Measurements from ENCODE around the gene GALNT14. TPM values are rescaled to one million over a fixed set of nuclear protein-coding genes. Genes with fewer than 3 reads are reported as not detected.
"Not testable (repeated sequence)": the region's sequence is repeated elsewhere in the genome, so short reads cannot be mapped to it uniquely, and the experiment has no call there.

Gene GALNT14
- polyA plus RNA-seq, 1 experiment, result 0.07 TPM

- no peak for DNase-seq (ENCODE audit: low read depth, low spot score)
- CTCF ChIA-PET, result interaction anchor here (0.9 to 1.1 kb wide), 2 partner anchors 52 to 749 kb away, joined by 3 read pairs; no protein-coding TSS in a partner anchor
- Histone ChIP-seq H3K27me3 (ENCODE audit: control insufficient read depth, insufficient read depth, low read length) (no peaks in the 10 kb centered on the region), H3K9me3 (ENCODE audit: control insufficient read depth, insufficient read depth, low read length) (no peaks in the 10 kb centered on the region), H3K4me3 (ENCODE audit: low read depth, low read length) (no peak overlapping the region), H3K27ac (ENCODE audit: low read depth, low read length) (no peak overlapping the region)
- no peak for TF ChIP-seq CTCF (IDR thresholded peaks at IDR 0.05; ENCODE audit: low read depth, low read length)
- POLR2A ChIA-PET, result no interaction called here
These were observed 223.8 kb downstream of the GALNT14 start for GRCh38 chr2:30914456-30914855.

- no peaks in the 10 kb centered on the region for H3K9me3 ChIP-seq (ENCODE audit: control insufficient read depth, insufficient read depth, low read length)
- H3K27me3 ChIP-seq (ENCODE audit: control insufficient read depth, insufficient read depth, low read length), result no peaks in the 10 kb centered on the region
- H3K4me3 ChIP-seq (ENCODE audit: low read depth, low read length), result no peak overlapping the region
- DNase-seq (ENCODE audit: low read depth, low spot score), result no peak
- TF ChIP-seq CTCF (IDR thresholded peaks at IDR 0.05; ENCODE audit: low read depth, low read length), result no peak
- CTCF ChIA-PET, result no interaction called here
- POLR2A ChIA-PET, result no interaction called here
- no peak overlapping the region for H3K27ac ChIP-seq (ENCODE audit: low read depth, low read length)
These were observed 226.2 kb downstream of the GALNT14 start for GRCh38 chr2:30912056-30912455.

GRCh38 chr2:30911327-30911726 lies 226.9 kb downstream of the GALNT14 start:
- CTCF ChIA-PET, result no interaction called here
- no peak overlapping the region for H3K4me3 ChIP-seq (ENCODE audit: low read depth, low read length)

GRCh38 chr2:30910686-30911085 lies 227.6 kb downstream of the GALNT14 start:
- no peak for TF ChIP-seq CTCF (IDR thresholded peaks at IDR 0.05; ENCODE audit: low read depth, low read length)
- Histone ChIP-seq H3K4me3 (ENCODE audit: low read depth, low read length) (no peak overlapping the region), H3K9me3 (ENCODE audit: control insufficient read depth, insufficient read depth, low read length) (no peaks in the 10 kb centered on the region), H3K27me3 (ENCODE audit: control insufficient read depth, insufficient read depth, low read length) (no peaks in the 10 kb centered on the region), H3K27ac (ENCODE audit: low read depth, low read length) (no peak overlapping the region)
- ChIA-PET CTCF (no interaction called here), POLR2A (no interaction called here)
- no peak for DNase-seq (ENCODE audit: low read depth, low spot score)

More at GRCh38 chr2:30911327-30911726, 226.9 kb downstream of the GALNT14 start:
- Histone ChIP-seq H3K27me3 (ENCODE audit: control insufficient read depth, insufficient read depth, low read length) (no peaks in the 10 kb centered on the region), H3K9me3 (ENCODE audit: control insufficient read depth, insufficient read depth, low read length) (no peaks in the 10 kb centered on the region), H3K27ac (ENCODE audit: low read depth, low read length) (no peak overlapping the region)
- POLR2A ChIA-PET, result no interaction called here
- no peak for DNase-seq (ENCODE audit: low read depth, low spot score)
- TF ChIP-seq CTCF (IDR thresholded peaks at IDR 0.05; ENCODE audit: low read depth, low read length), result no peak

GRCh38 chr2:30904437-30904836 lies 233.8 kb downstream of the GALNT14 start:
- H3K4me3 ChIP-seq (ENCODE audit: low read depth, low read length); H3K9me3 ChIP-seq (ENCODE audit: control insufficient read depth, insufficient read depth, low read length); H3K27me3 ChIP-seq (ENCODE audit: control insufficient read depth, insufficient read depth, low read length); POLR2A ChIA-PET; DNase-seq (ENCODE audit: low read depth, low spot score); H3K27ac ChIP-seq (ENCODE audit: low read depth, low read length); CTCF ChIA-PET: not testable (repeated sequence)

- no peak overlapping the region for H3K4me3 ChIP-seq (ENCODE audit: low read depth, low read length)
- CTCF ChIA-PET, result no interaction called here
- POLR2A ChIA-PET, result no interaction called here
- TF ChIP-seq CTCF (IDR thresholded peaks at IDR 0.05; ENCODE audit: low read depth, low read length), result no peak
- no peak for DNase-seq (ENCODE audit: low read depth, low spot score)
- no peaks in the 10 kb centered on the region for H3K9me3 ChIP-seq (ENCODE audit: control insufficient read depth, insufficient read depth, low read length)
- H3K27me3 ChIP-seq (ENCODE audit: control insufficient read depth, insufficient read depth, low read length), result peaks cover 2% of the 10 kb centered on the region
- no peak overlapping the region for H3K27ac ChIP-seq (ENCODE audit: low read depth, low read length)
These were observed 234.9 kb downstream of the GALNT14 start for GRCh38 chr2:30903326-30903725.
